Esophagus squamous epithelium (tissue), 4 donors: ENCODE measurements around the gene TMEM131.

ENCODE experiments used
- POLR2A ChIP-seq, 4 donors: fragments of 450-650 bp; IDR thresholded peaks; one replicate each; pipeline ENCODE4 v1.6.1; 2017; ENCODE audit warnings: antibody characterized with exemption in 4 of 4, mild to moderate bottlenecking in 4 of 4, moderate library complexity in 3 of 4
- TF ChIP-seq, protein P1 (sequence below), 6 experiments: fragments of 450-650 bp in 4 of 6; fragments of 200-600 bp in 2 of 6; sonication (generic) in 2 of 6; IDR thresholded peaks; one replicate each; pipeline ENCODE4 v1.5.1; 2016 to 2019; ENCODE audit warnings: antibody characterized with exemption in 6 of 6, mild to moderate bottlenecking in 4 of 6, moderate library complexity in 4 of 6

- TF ChIP-seq, protein P1, sequence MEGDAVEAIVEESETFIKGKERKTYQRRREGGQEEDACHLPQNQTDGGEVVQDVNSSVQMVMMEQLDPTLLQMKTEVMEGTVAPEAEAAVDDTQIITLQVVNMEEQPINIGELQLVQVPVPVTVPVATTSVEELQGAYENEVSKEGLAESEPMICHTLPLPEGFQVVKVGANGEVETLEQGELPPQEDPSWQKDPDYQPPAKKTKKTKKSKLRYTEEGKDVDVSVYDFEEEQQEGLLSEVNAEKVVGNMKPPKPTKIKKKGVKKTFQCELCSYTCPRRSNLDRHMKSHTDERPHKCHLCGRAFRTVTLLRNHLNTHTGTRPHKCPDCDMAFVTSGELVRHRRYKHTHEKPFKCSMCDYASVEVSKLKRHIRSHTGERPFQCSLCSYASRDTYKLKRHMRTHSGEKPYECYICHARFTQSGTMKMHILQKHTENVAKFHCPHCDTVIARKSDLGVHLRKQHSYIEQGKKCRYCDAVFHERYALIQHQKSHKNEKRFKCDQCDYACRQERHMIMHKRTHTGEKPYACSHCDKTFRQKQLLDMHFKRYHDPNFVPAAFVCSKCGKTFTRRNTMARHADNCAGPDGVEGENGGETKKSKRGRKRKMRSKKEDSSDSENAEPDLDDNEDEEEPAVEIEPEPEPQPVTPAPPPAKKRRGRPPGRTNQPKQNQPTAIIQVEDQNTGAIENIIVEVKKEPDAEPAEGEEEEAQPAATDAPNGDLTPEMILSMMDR (IDR thresholded peaks at IDR 0.05) = no peak
- TF ChIP-seq POLR2A (IDR thresholded peaks at IDR 0.05) = no peak
These were observed 276.8 kb downstream of the TMEM131 start for GRCh38 chr2:97718942-97719341.
